OCI-LY1 (cell line): Measurements from ENCODE around the gene TYW1B.
"Not testable (repeated sequence)": the region's sequence is repeated elsewhere in the genome, so short reads cannot be mapped to it uniquely, and the experiment has no call there.

Experiments
- CTCF ChIP-seq: fragments of 200-600 bp; sonication (generic), shearing (Covaris generic); IDR thresholded peaks from 2 replicates; pipeline ENCODE4 v1.5.1; 2017; ENCODE audit warnings: mild to moderate bottlenecking, antibody characterized with exemption, low read length, moderate library complexity, mixed read lengths
- EZH2 ChIP-seq: fragments of 200-600 bp; sonication (generic), shearing (Covaris generic); IDR thresholded peaks from 2 replicates; pipeline ENCODE4 v1.8.0; 2017; ENCODE audit warnings: borderline replicate concordance, mixed run types, mild to moderate bottlenecking, antibody characterized with exemption, low read length, moderate library complexity, mixed read lengths

- not testable (repeated sequence) for TF ChIP-seq CTCF, EZH2
Measured at GRCh38 chr7:72822497-72822896, 5.5 kb downstream of the TYW1B start.
